ENCODE results near the gene LMBR1. TPM values are rescaled to one million over a fixed set of nuclear protein-coding genes. Genes with fewer than 3 reads are reported as not detected.

Gene LMBR1
- 70.8 and 75.4 TPM in 2 replicates for polyA plus RNA-seq

GRCh38 chr7:156892821-156893706 lies at the start of gene LMBR1:
Gene LMBR1, minus strand, starts transcription at chr7:156893183. Its CDS starts 190 bp downstream, at chr7:156892993.

DNA sequence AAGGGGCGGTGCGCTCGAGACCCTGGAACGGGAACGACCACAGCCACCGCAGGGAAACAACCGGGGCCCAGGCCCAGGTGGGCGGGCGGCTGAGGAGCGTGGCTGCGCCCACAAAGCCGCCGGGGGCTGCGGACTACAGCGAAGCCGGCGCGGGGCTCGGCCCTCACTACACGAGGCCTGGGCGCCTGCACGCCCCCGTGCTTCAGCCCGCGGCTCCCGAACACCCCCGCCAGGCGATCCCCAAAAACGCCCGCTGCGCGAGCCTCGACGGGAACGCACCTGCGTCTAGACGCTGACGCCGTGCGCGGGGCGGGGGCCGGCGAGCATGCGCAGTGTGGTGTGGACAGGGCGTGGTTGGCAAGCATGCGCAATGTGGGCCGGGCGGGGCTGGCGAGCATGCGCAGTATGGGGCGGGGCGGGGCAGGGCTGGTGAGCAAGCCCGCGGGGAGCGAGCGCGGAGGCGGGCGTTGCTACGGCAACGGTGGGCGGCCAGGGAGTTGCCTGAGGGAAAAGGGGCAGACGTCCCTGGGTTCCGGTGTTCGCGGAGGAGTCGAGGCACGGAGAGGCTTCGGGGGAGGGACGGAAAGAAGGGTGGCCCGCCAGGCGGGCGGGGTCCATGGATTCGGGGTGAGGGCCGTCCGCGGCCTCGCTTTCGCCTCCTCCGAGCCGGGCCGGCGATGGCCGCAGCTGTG lies 252.6 kb downstream of the LMBR1 start, which contains the start of gene RNF32:
Gene RNF32 (plus strand): TSS at position 518 of the 692 bp plus-strand sequence. CDS start 3,104 bp downstream, outside the sequence.

Other genes starting within 250 kb of the LMBR1 start
- gene NOM1, start 56.5 kb upstream of the LMBR1 start, polyA plus RNA-seq = 2.5 and 7.7 TPM in 2 replicates
- gene MNX1, start 117.5 kb upstream of the LMBR1 start, polyA plus RNA-seq = not detected in 2 replicates
- 9.5 and 11.1 TPM in 2 replicates for gene UBE3C, start 245.7 kb upstream of the LMBR1 start, polyA plus RNA-seq